ENCODE results near the gene SPHKAP.

DNA sequence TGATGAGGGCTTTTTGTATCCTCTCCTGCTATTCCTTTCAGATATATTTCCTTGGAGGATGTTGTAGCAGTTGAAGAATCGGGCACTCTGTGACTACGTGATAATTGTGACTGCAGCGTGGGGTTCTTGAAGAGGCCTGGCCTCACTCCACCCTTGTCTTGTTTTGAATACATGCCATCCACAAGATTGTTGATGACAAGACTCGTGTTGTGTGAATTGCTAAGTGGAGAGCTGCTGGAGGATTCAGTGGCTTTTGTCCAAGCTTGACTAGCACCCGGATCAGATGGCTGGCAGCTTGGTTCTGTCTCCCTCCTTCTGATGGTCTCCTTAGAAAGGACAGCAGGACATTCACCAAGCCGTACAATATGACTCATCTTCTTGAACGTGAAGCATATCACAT lies 163.2 kb downstream of the SPHKAP start:
- TF ChIP-seq, protein P1, sequence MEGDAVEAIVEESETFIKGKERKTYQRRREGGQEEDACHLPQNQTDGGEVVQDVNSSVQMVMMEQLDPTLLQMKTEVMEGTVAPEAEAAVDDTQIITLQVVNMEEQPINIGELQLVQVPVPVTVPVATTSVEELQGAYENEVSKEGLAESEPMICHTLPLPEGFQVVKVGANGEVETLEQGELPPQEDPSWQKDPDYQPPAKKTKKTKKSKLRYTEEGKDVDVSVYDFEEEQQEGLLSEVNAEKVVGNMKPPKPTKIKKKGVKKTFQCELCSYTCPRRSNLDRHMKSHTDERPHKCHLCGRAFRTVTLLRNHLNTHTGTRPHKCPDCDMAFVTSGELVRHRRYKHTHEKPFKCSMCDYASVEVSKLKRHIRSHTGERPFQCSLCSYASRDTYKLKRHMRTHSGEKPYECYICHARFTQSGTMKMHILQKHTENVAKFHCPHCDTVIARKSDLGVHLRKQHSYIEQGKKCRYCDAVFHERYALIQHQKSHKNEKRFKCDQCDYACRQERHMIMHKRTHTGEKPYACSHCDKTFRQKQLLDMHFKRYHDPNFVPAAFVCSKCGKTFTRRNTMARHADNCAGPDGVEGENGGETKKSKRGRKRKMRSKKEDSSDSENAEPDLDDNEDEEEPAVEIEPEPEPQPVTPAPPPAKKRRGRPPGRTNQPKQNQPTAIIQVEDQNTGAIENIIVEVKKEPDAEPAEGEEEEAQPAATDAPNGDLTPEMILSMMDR (IDR thresholded peaks at IDR 0.05; ENCODE audit: low read depth, low read length): no peak
- no peak for TF ChIP-seq EZH2phosphoT487 (IDR thresholded peaks at IDR 0.05; ENCODE audit: low read depth)

Data from OCI-LY3 (cell line).